NOMO-1 treated with DMSO at 0.1 percent for 48 hours (cell line): ENCODE measurements around the gene TET3.

Source experiments
- DNase-seq: peaks from one replicate; lab custom pipeline; 2025; ENCODE audit not compliant: unreplicated experiment; lab: John Stamatoyannopoulos, UW

TET3 gene

GRCh38 chr2:73985308-73986084 is 786 bp downstream of the TET3 start:
- peak; percentile 66 for DNase-seq

GRCh38 chr2:73986085-73986681 is 1.5 kb downstream of the TET3 start:
- no peak for DNase-seq

DNA sequence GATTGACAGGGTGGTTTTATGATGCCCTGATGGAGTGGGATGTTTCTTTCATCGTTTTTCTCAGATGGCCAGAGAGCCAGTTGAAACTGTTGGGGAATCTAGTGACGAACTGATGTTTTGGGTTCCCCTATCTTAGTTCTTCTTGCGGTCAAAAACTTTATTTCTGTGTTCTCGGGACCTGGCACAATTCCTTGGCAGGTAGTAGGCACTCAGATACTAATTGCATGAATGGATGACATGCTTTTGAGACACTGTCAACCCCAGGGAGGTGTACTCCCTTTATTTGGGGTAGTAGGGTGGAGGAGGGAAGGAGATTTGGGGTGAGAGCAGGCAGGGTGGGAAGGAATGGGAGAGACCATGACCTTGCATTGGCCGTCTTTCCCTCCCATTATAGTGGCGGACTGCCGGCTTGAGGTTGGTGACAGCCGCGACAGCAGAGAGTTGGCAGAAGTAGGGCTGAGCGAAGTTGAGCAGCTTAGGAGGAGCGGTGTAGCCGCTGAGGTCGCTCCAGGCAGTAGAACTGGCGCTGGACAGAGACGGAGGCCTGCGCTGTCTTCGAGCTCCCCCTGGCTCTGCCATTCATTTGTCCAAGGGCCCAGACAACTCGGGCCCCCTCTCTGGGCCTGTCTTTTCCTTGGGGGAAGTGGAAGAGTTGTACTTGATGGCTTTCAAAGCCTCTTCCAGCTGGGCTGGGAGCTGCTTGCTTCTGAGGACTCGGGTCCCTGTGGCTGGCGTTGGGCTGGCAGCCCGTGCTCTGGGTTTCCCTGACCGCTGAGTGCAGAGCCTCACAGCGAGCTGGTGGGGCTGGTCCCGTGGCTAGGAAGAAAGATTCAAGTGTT is 2.6 kb downstream of the TET3 start:
- peak; percentile 49 for DNase-seq

DNA sequence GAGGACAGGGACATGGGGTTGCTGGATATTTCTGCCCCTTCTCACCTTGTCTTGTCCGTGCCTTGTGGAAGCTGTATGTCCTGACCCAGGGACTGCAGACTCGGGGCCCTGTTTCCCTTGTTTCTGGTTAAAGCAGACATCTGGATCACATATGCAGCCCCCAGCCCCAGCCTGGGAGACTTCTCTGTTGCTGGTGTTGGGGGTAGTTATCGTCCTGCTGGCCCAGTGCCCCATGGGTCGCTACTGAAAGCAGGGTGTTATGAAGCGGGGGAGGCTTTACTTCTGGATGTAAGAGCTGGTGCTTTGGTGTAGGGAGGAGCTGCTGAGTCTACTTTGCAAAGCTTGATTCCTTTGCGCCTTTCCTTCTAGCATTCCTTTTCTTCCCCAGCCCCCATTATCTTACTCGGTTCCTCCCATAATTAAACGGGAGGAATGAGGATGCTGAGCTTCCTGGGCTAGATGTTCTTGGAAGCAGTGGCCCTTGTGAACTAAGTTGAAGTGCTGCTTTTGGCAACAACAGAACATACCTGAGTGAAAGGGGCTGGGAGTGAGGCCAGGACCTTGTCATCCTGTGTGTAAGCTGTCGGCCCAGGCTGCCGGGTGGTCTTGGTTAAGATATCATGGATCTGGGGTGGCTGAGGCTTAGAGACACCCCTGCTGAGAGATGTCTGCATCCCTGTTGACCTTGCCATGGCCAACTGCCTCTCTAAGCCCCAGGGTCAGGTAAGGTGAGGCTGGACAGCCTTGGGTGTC is 3.4 kb downstream of the TET3 start:
- DNase-seq, result no peak

DNA sequence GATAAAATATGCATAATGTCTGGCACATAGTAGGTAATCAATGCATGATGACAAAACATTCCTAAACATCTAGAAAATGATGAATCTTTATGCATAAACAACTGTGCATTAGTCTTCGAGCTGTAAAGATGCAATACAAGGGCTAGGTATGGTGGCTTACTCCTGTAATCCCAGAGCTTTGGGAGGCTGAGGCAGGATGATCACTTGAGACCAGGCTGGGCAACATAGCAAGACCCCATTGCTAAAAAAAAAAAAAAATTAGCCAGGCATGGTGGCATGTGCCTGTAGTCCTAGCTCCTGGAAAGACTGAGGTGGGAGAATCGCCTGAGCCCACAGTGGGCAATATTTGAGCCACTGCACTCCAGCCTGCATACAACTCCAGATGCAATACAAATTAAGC is 5.3 kb downstream of the TET3 start:
- DNase-seq, result no peak

DNA sequence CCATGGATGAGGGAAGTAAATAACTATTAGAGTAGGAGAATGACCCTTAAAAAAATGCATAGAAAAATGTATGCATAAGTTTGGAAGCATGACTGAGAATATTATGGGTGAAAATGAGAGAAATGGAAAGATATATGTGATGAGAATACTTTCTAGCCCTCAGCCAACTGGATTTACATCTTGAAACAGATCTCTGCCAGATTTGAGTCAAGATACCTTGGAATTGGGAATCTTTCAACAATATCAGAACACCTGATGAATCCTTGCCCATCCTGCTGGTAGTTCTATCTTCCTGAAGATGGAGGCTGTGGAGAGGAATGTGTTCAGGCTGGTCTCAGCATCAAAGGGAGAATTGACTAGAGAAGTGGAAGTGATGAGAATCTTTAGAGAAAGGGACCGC is 5.8 kb downstream of the TET3 start:
- DNase-seq, result no peak

- DNase-seq, result no peak
Observed at GRCh38 chr2:73992036-73992435, 7.3 kb downstream of the TET3 start.

DNA sequence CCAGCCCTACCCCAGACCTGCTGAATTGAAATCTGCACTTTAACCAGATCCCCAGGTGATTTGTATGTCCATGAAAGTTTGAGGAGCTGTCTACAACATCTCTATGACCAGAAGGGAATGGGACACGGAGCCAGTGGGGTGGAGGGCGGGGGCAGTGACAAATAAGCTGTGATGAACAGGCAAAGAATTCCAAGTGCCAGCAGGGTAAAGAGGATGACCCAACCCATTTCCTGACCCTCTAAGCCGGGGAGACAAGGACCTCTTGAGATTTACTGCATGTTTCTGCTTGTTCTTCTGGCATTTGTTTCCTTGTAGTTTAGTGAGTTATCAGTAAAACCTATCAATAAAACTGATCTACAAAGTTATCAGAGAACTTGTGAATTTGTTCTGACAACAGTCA is 8.7 kb downstream of the TET3 start:
- no peak for DNase-seq

GRCh38 chr2:73993778-73994177 is 9.1 kb downstream of the TET3 start:
- no peak for DNase-seq

DNA sequence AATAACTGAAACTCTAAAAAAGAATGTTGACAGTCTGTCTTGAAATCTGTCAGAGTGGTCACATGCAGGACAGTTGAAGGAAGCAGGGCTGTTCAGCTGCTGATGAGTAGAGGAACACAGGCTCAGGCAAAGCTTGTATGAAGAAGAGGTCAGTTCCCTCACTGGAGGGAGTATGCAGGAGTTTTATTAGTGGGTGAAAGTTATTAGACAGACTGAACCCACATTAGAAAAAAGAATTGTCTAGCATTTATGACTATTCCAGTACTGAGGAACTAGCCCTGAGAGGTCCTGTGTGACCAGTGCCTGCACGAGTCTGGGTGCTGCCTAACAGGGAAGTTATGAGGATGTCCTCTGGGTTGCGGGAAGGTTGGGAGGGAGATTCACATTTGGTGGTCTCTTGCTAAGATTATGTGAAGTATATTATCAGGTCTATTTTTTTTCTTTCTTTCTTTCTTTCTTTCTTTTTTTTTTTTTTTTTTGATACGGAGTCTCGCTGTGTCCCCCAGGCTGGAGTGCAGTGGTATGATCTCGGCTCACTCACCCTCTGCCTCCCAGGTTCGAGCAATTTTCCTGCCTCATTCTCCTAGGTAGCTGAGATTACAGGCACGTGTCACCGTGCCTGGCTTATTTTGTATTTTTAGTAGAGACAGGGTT is 9.6 kb downstream of the TET3 start:
- no peak for DNase-seq

DNA sequence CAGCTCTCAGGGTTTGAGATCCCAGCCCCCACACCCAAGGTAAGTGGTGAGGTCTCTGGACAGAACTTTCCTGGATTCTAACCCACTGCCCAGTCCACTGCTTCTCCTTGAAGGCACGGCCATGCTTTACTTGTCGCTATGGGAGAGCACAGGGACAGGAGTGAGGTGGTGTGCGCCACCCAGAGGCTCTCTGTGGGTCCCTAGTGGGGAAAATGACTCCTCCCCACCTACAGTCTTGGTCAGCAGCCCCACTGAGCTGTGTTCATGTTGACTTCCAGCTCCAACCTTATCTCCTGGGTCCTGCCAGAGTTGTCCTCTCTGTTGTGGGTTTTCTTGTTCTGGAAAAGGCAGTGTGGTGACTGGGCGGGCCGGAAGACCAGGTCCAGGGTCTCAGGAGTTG is 11.1 kb downstream of the TET3 start:
- no peak for DNase-seq

- no peak for DNase-seq
Observed at GRCh38 chr2:73997813-73998212, 13.1 kb downstream of the TET3 start.

- no peak for DNase-seq
Observed at GRCh38 chr2:73998451-73998850, 13.7 kb downstream of the TET3 start.

DNA sequence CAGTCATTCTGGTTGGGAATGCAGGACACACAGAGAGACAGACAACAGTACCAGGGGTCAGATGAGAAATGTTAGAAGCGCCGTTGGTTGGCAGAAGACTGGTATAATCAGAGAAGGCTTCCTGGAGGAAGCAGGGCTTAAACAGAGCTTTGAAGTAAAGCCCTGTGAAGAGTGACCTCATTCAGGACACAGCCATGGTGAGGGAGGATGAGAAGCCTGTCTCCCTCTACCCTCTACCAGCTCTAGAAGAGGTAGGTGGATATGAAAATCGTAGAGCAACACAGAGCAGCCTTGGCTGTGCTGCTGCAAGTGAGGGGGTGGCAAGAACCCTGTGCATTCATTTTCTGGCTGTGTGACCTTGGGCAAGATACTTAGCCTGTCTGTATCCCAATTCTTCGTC is 14.2 kb downstream of the TET3 start:
- no peak for DNase-seq

GRCh38 chr2:73999881-74000597 is 15.3 kb downstream of the TET3 start:
- DNase-seq, result no peak

DNA sequence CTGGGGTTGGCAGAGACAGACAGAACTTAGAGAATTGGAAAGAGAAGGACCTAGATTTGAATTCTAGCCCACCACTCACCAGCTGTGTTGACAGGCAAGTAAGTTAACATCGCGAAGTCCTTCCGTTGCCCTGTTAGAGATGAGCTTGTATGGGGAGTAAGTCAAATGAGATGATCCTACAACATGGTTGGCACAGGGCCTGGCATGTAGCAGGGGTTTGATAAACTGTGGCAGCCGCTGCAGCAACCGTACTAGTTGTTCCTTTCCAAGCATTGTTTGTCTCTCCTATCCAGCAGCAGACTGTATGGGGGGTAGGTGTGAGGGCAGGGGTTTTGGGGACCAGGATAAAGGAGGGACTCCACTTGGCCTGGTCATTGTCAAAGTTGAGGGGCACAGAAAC is 16.0 kb downstream of the TET3 start:
- no peak for DNase-seq

- DNase-seq, result no peak
Observed at GRCh38 chr2:74001121-74001520, 16.4 kb downstream of the TET3 start.

GRCh38 chr2:74001781-74002504 is 17.2 kb downstream of the TET3 start:
- no peak for DNase-seq
